Ishikawa (cell line): ENCODE results near the gene NEURL3.

Experiments
- CEBPB ChIP-seq: IDR thresholded peaks from 2 replicates; pipeline ENCODE4 v1.6.1; 2012
- MAX ChIP-seq: IDR thresholded peaks from 2 replicates; pipeline ENCODE4 v1.6.1; 2012
- REST ChIP-seq: IDR thresholded peaks from 2 replicates; pipeline ENCODE4 v1.6.1; 2012; ENCODE audit warnings: low read depth, mild to moderate bottlenecking

GRCh38 chr2:96502891-96503636 is 2.1 kb downstream of the NEURL3 start:
- TF ChIP-seq CEBPB, result no peak
- TF ChIP-seq REST, result no peak
- no peak for TF ChIP-seq MAX
